NCI-H2081 (cell line): ENCODE data around the gene ERBB4.
A peak's percentile ranks its signal among the peaks of the same experiment; 100 is the strongest.

Source experiments
- DNase-seq, 2 experiments: peaks; one replicate each; lab custom pipeline; 2025; lab: John Stamatoyannopoulos, UW

Gene ERBB4

DNA sequence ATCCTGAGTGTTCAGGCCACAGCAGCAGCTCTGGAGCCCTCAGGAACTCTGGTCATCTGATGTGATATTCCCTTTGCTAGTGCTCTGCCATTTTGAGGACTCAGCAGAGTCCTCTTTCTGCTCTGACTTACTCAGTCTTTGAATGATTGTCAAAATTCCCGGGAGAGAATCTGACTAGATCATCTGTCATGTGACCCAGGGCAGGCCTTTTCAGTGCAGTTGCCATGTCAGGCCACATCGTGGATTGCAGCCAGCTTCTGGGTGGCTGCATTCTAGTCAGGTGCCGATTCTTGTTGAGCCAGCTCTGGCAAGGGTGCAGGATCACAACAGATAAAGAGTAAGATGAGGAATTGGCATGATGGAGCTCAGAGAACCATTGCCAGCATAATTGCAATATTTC is 1186.6 kb downstream of the ERBB4 start:
- peak in 1 of 2 experiments; percentile 37 for DNase-seq

DNA sequence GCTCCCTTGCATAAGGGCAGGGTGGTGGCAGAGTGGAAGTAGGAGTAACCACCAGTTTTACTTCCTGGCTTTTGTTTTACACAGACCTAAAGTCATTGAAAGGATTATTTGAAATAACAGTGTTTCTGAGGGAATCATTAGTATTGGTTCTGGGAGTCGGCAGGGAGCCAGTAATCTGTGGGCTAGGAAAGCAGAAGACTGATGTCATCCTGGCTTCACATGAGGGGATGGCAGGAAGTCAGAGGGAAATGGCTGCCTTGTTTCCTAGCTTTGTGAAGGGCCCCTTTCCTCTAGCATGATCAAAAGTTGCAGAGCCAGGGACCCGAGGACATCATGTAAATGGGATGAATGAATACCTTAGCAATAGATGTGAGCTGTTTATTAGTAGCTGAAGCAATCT is 1189.6 kb downstream of the ERBB4 start:
- DNase-seq, result no peak

DNA sequence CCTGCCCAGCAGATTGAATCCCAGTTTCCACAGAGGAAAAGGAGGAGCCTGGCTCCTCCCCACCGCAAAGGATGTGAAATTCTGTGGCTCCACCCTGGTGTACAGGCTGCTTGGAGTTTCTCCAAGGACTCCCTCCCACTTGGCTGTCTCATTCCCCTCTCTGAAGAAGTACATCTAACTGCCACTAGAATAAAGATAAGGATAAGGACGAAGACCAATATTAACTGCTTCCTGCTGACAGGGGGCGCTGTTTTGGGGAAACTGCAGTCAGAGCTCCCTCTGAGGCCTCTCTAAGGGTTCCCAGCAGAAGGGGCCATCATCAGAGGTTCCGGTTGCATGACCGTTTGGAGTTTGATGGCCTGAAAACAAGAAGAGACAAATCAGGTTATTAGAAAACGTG is 1191.3 kb downstream of the ERBB4 start:
- no peak for DNase-seq

DNA sequence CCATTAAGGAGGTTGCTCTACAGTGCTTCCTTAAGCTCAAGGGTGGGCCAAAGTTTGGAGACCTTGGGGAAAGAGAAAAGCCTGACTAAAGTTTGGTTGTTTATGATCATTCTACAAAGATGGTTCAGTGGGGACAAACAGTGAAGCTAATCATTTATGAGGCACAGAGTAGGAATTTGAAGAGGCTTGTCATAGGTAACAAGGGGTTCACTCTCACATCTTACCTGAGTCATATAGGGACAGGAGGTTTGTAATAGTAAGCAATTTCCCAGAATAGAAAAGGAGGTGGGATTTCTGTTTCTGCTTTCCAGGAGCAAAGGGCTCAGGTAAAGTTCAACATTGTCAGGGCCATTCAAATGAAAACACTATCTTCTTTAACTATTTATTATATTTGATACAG is 1194.3 kb downstream of the ERBB4 start:
- DNase-seq, result no peak

DNA sequence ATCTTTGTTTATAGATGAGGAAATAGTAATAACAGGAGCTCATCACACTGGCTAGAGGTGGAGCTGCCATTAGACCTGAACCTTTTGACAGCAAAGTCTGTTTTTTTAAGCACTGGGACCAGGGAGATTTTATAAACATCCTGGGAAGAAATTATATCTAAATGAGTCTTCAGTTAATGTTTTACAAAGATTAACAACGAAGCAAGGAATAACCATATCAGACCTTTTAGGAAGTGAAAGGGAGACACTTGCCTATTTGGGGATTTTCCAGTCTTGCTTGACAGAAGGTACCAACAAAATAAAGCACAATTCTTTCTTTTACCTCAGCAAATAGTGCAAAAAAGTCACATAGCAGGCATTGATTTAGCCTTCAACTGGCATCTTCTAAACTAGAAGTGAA is 1205.2 kb downstream of the ERBB4 start:
- no peak for DNase-seq

DNA sequence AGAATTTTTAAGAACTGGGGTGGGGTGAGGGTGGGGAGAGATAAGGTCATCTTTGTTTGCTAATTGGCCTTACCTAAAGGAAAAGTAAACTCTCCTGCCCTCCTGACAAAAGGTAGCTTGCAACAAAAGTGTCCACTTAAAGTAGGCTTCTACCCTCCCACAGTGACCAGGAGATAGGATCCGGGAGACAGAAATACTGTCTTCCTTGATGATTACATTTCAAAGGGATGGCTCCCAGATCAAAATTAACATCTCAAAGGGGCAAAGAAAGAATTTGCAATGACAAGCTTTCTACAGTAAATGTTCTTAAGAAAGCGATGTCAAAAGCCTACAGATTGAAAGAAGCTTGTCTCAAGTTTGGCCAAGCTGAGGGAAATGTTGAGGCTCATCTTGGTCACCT is 1206.9 kb downstream of the ERBB4 start:
- DNase-seq, result no peak

DNA sequence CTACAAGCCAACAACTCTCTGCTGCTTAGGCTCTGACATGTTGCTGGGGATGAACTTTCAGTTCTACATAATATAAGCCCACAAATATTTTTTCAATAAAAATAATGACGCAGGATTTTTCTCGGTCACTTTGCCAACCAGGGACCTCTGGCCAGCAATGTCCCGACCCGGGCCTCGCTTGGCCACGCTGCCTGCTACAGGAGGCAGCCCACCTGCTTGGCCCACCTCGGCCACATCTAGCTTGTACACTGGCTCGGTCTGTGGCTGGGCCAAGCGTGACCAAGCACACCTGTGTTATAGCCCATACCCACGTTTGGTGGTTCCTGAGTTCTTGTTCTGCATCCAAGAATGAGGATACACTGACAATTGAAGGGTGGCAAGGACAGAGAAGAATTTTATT is 1208.7 kb downstream of the ERBB4 start:
- DNase-seq, result no peak

DNA sequence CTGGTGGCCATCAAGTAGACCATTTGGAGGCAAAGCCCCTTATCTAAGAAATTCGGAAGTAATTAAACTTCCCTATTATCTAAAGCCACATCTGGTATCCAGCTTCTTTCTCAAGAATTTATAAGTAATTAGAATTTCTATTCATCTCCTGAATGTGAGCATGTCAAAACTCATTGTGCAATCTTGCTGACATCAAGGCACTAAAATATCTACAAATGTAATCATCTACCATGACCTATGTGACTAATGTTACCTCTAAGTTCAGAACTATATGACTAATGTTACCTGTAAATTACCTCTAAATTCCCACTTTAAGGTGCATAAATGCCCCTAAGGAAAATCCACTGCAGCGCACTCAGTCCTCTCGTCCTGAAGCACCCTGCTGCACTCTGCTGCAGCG is 1209.2 kb downstream of the ERBB4 start:
- no peak for DNase-seq

DNA sequence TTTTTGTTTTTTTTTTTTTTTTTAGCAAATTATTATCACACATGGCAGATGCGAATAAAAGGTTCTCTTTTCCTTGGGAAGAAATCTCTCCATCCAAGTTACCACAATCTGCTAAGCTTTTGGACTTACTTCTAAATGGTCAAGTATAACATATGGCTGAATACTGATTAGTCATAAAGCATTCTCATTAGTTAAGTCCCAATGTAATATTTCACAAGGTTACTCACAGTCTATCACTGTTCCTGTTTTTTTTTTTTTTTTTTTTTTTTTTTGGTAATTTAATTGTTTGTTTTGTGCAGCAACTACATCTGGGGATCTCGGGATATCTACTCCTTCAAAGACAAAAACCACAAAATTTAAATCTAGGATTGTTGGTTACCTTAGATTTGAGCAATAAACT is 1210.5 kb downstream of the ERBB4 start:
- DNase-seq, result no peak
